GM18508 (cell line): ENCODE data around the gene NTF3.

Experiments
- ATAC-seq: cut with Tn5 transposase; IDR thresholded peaks from one replicate; pipeline ENCODE4 v1.9.1; 2021; ENCODE audit warnings: moderate number of reproducible peaks; ENCODE audit not compliant: insufficient read depth, unreplicated experiment

The NTF3 gene

GRCh38 chr12:5432011-5432400 is at the start of gene NTF3:
NTF3 (plus strand) TSS chr12:5432108; CDS start chr12:5432325, 217 bp downstream.
- no peak for ATAC-seq

GRCh38 chr12:5384015-5384414 is 47.9 kb upstream of the NTF3 start:
- ATAC-seq = no peak

- ATAC-seq = no peak
These were observed 43.0 kb upstream of the NTF3 start for GRCh38 chr12:5388581-5389535.

- ATAC-seq = no peak
These were observed 41.6 kb upstream of the NTF3 start for GRCh38 chr12:5390174-5390799.

- ATAC-seq = no peak
These were observed 40.3 kb upstream of the NTF3 start for GRCh38 chr12:5391653-5392052.

GRCh38 chr12:5392961-5393360 is 38.9 kb upstream of the NTF3 start:
- ATAC-seq = no peak

- no peak for ATAC-seq
These were observed 36.3 kb upstream of the NTF3 start for GRCh38 chr12:5395443-5396271.

GRCh38 chr12:5396541-5396940 is 35.4 kb upstream of the NTF3 start:
- no peak for ATAC-seq

GRCh38 chr12:5399266-5399665 is 32.6 kb upstream of the NTF3 start:
- ATAC-seq = no peak

GRCh38 chr12:5402009-5402935 is 29.6 kb upstream of the NTF3 start:
- ATAC-seq = no peak

GRCh38 chr12:5403411-5403810 is 28.5 kb upstream of the NTF3 start:
- ATAC-seq = no peak

- ATAC-seq = no peak
These were observed 24.7 kb upstream of the NTF3 start for GRCh38 chr12:5407034-5407856.

GRCh38 chr12:5409619-5410018 is 22.3 kb upstream of the NTF3 start:
- ATAC-seq = no peak

- no peak for ATAC-seq
These were observed 15.3 kb upstream of the NTF3 start for GRCh38 chr12:5416571-5416970.

GRCh38 chr12:5417500-5417899 is 14.4 kb upstream of the NTF3 start:
- no peak for ATAC-seq

GRCh38 chr12:5428332-5429221 is 3.3 kb upstream of the NTF3 start:
- no peak for ATAC-seq

GRCh38 chr12:5429741-5430557 is 2.0 kb upstream of the NTF3 start:
- no peak for ATAC-seq
